Measurements from ENCODE around the gene RAB3GAP1.
"Not testable (repeated sequence)": the region's sequence is repeated elsewhere in the genome, so short reads cannot be mapped to it uniquely, and the experiment has no call there.

Gene RAB3GAP1

GRCh38 chr2:135055182-135055786, 3.2 kb downstream of the RAB3GAP1 start:
- no peak for DNase-seq

DNA sequence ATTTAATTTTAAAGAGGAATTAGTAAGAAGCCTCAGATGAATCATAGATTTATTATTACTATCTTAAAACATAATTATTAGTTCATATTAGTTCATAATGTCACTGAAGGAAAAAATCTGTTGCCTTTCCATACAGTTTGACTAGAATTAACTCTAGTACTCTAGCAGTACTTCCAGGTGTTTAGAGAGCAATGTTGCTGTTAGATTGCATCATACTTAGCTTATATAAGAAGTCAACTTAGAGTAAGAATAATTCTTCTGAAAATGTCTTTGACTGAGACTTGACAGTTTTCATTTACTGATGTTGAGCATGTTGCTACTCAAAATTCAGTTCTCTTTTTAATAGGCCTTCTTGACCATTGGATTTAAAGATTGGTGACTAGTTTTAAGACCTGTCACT, 4.7 kb downstream of the RAB3GAP1 start:
- DNase-seq: no peak

GRCh38 chr2:135059577-135059976, 7.5 kb downstream of the RAB3GAP1 start:
- DNase-seq: no peak

DNA sequence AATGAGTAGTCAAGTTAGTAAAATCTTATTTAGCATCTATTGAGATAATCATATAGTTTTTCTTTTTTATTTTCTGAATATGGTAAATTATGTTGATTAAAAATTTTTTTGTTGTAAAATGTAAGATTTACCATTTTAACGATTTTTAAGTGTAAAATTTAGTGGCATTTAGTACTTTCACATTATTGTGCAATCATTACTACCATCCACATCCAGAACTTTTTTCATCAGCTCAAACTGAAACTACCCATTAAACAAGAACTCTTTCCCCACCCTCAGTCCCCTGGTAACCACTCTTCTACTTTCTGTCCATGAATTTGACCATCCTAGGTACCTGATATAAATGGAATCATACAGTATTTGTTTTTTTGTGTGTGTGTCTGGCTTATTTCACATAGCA, 11.1 kb downstream of the RAB3GAP1 start:
- DNase-seq: no peak

DNA sequence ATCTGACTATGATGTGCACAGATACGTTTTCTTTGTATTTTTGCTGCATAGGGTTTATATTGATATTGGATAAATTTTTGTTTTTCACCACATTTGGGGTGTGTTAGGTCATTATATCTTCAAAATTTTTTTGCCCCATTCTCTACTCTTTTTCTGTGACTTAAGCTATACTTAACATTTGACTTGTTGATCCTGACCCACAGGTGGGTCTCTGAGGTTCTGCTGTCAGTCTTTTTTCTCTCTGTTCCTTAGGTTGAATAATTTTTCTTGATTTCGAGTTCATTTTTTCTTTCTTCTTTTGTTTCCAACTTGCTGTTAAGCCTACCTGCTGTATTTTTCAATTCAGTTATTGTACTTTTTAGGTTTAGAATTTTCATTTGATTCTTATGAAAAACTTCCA, 12.1 kb downstream of the RAB3GAP1 start:
- DNase-seq: no peak

GRCh38 chr2:135066710-135067109, 14.6 kb downstream of the RAB3GAP1 start:
- DNase-seq: no peak

DNA sequence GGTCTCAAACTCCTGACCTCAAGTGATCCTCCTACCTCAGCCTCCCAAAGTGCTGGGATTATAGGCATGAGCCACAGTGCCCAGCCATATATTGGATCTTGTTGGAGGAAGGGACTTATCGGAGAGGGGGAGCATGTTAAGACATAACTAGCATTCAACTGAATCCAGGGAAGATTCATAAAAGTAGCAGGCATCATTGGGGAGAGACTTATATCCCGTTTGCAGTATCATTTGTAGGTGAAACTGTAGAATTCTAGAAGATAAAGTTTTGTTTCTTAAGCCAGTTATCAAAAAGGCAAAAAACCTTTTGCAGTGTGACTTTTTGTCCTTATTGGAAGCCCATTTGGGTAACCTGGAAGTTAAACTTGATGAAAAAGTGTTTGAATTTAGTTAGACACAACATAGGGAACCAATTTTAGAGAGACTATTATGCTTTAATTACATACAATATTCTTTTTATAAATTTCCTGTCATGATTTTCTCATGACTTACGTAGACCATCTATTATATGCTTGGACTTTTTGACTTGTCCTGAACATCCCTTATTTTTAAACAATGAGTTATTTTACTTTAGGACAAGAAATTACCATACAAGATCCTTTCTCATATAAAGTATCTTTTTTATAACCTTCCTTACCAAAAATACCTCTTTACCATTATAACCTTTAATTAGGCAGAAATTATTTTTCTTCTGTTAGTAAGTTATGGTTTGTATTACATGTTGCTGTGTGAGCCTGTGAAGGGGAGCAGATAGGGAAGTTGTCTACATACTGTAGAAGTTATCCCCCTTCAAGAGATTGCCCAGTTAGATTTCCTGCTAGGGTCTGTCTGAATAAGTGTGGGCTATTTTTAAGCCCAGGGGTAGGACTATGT, 20.3 kb downstream of the RAB3GAP1 start:
- no peak for DNase-seq

DNA sequence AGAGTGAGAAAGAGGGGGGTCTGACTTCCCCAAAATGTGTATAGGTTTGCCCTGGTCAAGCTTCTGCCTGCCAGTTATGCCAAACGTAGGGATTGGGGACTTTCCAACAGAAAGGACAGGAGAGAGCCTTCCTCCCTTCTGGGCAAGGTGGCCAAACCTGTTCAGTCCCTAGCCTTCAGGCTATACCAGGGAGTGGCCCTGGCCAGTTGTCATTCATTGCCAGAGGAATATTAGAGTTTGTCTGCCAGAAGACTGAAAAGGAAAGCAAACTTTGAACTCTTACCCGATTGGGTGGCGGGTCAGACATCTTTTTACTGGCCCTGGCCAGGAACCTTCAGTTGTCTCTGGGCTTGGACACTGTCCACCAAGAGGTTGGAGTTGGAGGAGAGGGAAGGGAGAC, 22.1 kb downstream of the RAB3GAP1 start:
- no peak for DNase-seq

DNA sequence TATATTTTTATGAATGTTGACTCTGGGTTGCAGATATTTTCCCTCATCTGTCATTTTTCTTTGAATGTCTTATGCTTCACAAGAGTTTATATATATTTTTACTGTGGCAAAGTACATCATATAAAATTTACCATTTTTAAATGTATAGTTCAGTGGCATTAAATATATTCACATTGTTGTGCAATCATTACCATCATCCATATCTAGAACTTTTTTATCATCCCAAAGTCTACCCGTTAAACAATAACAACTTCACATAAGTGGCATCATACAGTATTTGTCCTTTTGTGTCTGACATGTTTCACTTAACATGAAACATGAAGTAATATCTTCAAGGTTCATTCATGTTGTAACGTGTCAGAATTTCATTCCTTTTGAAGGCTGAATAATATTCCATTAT, 24.5 kb downstream of the RAB3GAP1 start:
- DNase-seq: no peak

DNA sequence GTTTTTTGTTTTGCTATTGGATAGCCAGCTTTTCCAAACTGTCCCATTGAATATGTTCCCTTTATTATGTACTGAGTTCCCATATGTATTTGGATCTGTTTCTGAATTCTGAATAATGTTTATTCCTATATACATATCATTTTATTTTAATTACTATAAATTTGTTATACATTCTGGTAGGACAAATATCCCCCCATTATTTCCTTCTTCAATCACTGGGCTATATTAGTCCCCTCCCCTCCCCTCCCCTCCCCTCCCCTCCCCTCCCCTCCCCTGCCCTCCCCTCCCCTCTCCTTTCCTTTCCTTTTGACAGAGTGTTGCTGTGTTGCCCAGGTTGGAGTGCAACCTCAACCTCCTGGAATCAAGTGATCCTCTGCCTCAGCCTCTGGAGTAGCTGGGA, 26.3 kb downstream of the RAB3GAP1 start:
- DNase-seq: no peak

GRCh38 chr2:135086222-135086621, 34.1 kb downstream of the RAB3GAP1 start:
- no peak for DNase-seq

DNA sequence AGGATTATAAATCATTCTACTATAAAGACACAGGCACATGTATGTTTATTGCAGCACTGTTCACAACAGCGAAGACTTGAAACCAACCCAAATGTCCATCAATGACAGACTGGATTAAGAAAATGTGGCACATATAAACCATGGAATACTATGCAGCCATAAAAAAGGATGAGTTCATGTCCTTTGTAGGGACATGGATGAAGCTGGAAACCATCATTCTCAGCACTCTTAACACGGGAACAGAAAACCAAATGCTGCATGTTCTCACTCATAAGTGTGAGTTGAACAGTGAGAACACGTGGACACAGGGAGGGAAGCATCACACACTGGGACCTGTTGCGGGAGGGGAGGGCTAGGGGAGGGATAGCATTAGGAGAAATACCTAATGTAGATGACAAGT, 37.5 kb downstream of the RAB3GAP1 start:
- DNase-seq: not testable (repeated sequence)

DNA sequence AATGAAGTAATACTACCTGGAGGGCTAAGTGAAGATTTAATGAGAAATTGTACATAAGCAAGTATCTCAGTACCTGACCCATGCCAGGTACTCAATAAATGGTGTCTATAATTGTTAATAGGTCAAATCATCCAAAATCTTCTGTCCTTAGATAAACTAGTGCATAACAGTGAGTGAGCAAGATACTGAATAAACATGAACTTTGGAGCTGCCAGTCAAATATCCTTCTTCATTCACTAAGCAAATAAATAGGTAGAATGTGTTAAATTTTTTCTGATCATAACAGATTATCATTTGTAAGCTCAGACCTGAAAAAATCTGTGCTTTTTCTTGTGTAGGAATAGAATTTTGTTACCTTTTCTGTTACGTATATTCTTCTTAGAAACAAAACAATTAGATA, 39.6 kb downstream of the RAB3GAP1 start:
- DNase-seq: no peak

- no peak for DNase-seq
Measured at GRCh38 chr2:135093193-135093592, 41.1 kb downstream of the RAB3GAP1 start.

- no peak for DNase-seq
Measured at GRCh38 chr2:135093670-135094330, 41.7 kb downstream of the RAB3GAP1 start.

DNA sequence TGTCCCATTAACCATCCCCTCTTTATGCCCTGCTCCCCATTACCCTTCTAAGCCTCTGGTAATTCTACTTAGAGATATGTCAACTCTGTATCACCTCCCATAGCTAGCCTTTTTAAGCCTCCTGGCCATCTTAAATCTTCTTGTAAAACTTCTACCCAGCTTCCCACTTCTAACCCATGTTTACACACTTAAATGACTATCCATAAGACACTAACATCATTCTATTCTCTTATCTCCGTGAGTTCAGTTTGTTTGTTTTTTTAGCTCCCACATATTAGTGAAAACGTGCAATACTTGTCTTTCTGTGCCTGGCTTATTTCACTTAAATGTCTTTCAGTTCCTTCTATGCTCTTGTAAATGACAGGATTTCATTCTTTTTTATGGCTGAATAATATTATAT, 42.4 kb downstream of the RAB3GAP1 start:
- DNase-seq: no peak

GRCh38 chr2:135095591-135095990, 43.5 kb downstream of the RAB3GAP1 start:
- no peak for DNase-seq

DNA sequence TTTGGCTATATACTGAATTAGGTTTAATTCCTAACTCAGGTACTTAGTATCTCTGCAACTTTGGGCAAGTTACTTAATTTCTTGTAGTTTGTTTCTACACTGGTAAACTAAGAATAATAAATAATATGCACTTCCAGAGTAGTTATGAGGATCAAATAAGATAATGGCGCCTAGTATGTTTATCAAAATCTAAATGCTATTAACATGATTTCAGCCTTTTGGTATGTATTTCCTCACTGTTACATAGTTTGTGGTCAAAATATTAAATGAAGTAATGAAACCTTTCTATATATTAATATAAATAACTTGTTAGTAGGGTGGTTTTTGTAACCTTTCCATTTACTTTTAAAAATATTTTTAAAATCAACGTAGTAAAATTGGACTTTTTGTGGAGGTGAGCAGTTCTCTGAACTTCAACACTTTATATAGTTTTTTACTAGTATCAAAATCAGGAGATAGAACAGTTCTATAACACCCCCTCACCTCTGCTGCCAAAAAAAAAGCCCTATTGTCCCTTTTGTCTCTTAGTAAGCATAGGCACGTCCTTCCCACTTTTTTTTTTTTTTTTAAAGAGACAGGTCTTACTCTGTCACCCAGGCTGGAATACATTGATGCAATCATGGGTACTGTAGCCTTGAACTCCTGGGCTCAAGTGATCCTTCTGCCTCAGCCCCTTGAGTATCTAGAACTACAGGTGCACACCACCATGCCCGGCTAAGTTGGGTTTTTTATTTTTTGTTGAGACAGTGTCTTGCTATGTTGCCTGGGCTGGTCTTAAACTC, 44.8 kb downstream of the RAB3GAP1 start:
- no peak for DNase-seq

DNA sequence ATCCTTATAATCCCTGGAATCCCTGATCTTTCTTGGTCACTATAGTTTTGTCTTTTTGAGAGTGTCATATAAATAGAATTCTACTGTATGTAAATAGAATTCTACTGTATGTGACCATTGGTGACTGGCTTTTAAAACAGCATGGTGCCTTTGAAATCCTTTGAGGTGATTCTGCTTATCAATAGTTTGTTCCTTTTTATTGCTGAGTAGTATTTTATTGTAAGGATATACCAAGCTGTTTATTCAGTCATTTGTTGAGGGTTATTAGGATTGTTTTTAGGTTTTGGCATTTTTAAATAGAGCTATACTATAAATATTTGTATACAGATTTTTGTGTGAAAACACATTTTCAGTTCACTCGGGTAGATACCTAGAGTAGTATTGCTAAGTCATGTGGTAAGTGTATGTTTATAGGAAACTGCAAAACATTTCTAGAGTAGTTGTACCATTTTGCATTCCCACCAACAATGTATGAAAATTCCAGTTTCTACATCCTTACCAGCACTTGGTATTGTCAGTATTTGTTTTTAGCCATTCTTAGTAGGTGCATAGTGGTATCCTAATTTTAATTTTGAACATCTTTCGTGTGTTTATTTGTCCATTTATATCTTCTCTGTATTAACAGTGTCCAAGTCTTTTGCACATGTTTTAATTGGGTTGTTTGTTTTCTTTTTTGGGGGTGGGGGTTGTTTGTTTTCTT, 45.6 kb downstream of the RAB3GAP1 start:
- no peak for DNase-seq

DNA sequence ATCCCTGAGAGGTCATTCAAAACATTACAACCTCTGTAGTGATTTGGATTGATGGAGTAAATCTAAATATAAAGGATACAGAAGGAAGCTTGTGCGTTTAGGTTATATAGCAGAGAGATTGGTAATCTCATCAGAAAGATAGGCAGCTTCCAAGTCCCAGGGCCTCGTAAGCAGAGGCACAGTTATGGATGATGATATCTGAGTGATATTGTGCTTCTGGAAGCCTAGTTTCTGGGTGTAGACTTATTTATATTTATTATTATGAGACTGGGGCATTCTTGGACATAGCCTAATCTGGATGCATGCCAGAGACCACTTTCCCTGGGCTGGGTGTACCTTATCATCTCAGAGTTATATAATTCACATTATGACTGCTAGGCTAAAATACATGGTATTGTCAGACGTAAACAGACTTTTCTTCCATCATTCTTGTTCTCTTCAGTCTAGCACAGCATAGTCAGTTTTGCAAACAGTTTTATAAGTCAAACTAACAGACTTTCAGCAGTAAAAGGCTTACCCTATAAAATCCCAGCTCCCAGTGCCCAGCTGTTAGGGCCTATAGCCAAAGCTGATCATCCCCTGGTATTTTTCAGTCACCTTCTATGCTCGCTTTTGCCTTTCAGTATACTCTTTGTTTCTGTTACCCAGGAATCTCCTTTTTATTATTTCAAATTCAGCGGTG, 47.9 kb downstream of the RAB3GAP1 start:
- no peak for DNase-seq

DNA sequence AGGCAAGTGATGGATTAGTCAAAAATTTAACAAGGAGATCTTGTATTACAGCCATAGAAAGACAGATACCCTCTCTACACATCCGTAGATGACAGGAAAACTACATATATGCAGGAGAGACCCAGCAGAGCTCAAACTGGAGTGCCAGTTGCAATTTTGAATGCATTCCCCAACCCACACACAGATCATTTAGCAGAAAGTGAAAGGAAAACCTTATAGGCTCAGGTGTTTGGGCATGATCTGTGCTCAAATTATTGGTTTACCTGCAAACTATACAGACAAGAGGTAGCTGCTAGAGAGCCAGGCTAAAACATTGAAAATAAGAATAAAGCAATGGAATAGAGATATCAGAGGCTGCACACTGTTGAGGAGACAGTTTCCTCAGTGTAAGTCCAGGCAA, 51.8 kb downstream of the RAB3GAP1 start:
- no peak for DNase-seq

Measured in CD4-positive, alpha-beta T cell treated with Interleukin-17A for 4 hours (primary cell).